HG02852 (cell line): ENCODE data around the gene NKAPL.
"Not testable (repeated sequence)": the region's sequence is repeated elsewhere in the genome, so short reads cannot be mapped to it uniquely, and the experiment has no call there.

Experiments used
- ATAC-seq: cut with Tn5 transposase; IDR thresholded peaks from one replicate; pipeline ENCODE4 v1.9.1; 2021; ENCODE audit warnings: mild to moderate bottlenecking, moderate library complexity; ENCODE audit not compliant: unreplicated experiment

NKAPL gene

DNA sequence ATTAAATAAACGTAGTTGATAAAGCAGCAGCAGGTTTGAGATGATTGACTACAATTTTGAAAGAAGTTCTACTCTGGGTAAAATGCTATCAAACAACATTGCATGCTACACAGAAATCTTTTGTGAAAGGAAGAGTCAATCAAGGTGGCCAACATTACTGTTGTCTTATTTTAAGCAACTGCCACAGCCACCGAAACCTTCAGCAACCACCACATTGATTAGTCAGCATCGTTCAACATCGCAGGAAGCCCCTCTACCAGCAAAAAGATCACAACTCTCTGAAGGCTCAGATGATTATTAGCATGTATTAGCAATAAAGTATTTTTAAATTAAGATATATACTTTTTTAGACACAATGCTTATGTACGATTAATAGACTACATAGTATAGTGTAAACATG lies 36.2 kb downstream of the NKAPL start:
- no peak for ATAC-seq

- no peak for ATAC-seq
Measured at GRCh38 chr6:28296520-28297060, 37.5 kb downstream of the NKAPL start.

DNA sequence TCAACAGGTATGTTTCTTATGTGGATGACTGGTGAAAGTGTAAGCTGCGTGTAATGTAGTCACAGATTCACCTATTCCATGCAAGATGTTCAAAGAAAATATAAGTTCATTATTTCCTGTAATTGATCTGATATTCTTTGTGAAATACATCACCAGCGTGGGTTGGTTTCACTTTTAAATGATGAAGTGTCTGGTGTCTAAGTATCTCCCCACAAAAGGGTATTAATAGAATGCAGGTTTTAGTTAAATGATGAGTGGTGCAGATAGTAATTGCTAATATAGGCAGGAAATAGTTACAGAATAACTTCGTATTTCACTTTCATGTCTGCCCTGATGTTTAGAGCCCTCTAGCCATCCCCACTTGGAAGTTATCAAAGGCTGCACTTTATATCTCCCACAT lies 44.5 kb downstream of the NKAPL start:
- no peak for ATAC-seq

DNA sequence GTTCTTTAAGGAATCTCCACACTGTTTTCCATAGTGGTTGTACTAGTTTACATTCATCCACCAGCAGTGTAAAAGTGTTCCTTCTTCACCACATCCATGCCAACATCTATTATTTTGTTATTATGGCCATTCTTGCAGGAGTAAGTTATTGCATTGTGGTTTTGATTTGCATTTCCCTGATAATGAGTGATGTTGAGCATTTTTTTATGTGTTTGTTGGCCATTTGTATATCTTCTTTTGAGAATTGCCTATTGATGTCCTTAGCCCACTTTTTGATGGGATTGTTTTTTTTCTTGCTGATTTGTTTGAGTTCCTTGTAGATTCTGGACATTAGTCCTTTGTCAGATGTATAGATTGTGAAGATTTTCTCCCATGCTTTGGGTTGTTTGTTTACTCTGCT lies 47.3 kb downstream of the NKAPL start:
- ATAC-seq: not testable (repeated sequence)
